Measurements from ENCODE around the gene SLC26A8.

The SLC26A8 gene, protein sequence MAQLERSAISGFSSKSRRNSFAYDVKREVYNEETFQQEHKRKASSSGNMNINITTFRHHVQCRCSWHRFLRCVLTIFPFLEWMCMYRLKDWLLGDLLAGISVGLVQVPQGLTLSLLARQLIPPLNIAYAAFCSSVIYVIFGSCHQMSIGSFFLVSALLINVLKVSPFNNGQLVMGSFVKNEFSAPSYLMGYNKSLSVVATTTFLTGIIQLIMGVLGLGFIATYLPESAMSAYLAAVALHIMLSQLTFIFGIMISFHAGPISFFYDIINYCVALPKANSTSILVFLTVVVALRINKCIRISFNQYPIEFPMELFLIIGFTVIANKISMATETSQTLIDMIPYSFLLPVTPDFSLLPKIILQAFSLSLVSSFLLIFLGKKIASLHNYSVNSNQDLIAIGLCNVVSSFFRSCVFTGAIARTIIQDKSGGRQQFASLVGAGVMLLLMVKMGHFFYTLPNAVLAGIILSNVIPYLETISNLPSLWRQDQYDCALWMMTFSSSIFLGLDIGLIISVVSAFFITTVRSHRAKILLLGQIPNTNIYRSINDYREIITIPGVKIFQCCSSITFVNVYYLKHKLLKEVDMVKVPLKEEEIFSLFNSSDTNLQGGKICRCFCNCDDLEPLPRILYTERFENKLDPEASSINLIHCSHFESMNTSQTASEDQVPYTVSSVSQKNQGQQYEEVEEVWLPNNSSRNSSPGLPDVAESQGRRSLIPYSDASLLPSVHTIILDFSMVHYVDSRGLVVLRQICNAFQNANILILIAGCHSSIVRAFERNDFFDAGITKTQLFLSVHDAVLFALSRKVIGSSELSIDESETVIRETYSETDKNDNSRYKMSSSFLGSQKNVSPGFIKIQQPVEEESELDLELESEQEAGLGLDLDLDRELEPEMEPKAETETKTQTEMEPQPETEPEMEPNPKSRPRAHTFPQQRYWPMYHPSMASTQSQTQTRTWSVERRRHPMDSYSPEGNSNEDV

GRCh38 chr6:36023996-36024795 is at the start of gene SLC26A8:
Gene SLC26A8 (minus strand): TSS chr6:36024641. CDS start chr6:36019707, 4,934 bp downstream.
- DNase-seq: no peak

DNA sequence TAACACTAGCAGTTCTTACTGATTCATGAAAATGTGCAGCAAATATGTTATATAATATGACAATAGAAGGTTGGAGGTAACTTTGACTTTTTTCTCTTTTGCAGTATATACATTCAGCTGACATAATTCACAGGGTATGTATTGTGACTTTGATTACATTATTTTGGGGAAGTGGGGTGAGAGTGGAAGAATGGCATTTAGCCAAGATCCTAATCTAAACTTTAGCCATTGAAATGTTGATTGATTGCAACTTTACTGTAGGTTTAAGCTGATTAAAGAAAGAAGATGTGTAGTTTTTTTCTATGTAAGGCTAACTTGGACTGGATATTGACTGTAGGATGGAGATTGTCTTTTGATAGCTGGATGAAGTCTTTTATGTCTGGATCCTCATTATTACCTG is 49.1 kb upstream of the SLC26A8 start:
- DNase-seq: no peak

GRCh38 chr6:36072681-36073080 is 48.2 kb upstream of the SLC26A8 start:
- DNase-seq: no peak

GRCh38 chr6:36071714-36072113 is 47.3 kb upstream of the SLC26A8 start:
- DNase-seq: no peak

- DNase-seq: no peak
These were observed 46.8 kb upstream of the SLC26A8 start for GRCh38 chr6:36071281-36071680.

DNA sequence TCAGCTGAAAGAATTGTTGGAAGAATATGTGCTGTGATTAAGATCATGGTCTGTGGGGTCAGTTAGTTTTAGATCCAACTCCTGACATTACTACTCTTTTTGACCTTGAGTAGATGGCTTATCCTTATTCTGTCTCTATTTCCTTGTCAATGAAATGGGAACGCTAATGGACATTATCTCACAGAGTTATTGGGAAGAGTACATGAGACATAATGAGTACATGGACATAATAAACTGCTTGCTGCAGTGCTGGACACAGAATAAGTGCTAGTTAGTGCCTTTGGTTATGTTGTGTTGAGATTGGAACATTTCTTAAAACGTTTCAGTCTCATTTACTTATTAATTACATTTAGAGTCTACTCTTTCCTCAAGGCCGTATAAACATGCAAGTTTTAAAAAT is 45.8 kb upstream of the SLC26A8 start:
- no peak for DNase-seq

DNA sequence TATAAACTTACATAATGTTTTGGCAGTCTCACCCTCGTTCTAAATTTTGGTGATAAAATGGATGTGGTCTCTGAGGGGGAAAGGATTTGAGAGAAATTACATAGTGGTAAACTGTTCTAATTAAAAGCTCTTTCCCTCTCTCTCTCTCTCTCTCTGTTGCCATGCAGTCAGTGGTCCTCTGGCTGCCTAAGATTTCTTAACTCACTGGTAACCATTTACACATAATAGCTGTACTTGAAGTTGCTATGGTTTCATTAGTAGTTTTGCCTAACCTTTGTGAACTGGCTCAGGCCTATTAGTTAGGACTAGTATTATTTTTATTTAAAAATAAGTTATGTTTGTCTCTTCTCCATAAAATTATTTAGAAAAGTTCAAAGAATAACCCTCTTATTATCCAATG is 45.1 kb upstream of the SLC26A8 start:
- peak in 1 of 3 experiments; percentile 66 for DNase-seq

DNA sequence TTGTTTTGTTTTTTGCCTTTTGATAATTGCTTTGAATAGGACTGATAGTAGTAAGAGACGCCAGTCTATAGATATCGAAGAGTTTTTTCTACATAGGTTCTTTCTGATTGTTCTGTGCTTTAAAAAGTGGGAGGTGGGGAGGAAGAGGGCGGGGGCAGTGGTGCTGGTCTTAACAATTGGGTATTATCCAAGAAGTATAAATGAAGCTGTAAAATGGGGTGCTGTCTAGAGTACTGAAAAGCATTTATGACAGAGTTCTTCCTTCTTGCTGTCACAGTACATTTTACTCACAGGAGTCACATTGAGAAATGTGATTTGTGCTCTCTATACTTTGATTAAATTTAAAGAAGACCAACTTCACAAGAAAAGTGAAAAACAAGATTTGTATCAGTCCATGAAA is 44.1 kb upstream of the SLC26A8 start:
- DNase-seq: no peak

- no peak for DNase-seq
These were observed 43.6 kb upstream of the SLC26A8 start for GRCh38 chr6:36068012-36068392.

- no peak for DNase-seq
These were observed 43.1 kb upstream of the SLC26A8 start for GRCh38 chr6:36067374-36068011.

GRCh38 chr6:36066817-36067216 is 42.4 kb upstream of the SLC26A8 start:
- DNase-seq: no peak

DNA sequence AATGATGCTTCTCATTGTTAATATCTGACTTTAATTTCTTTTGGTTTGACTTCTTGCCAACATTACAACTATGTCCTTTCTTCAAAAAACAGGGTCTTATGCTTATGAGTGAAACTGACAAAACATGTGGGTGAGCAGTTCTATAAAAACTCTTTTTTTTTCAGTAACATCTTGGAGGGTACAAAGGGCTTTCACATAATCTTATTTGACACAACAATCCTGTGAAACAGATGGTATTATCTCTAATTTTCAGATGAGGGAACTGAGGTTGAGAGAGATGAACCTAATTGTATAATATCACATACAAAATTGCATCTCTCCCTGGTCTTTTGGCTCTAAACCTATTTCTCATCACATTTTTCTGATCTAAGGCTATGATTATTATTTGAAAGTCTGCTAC is 41.5 kb upstream of the SLC26A8 start:
- no peak for DNase-seq

GRCh38 chr6:36064770-36065396 is 40.4 kb upstream of the SLC26A8 start:
- DNase-seq: no peak

DNA sequence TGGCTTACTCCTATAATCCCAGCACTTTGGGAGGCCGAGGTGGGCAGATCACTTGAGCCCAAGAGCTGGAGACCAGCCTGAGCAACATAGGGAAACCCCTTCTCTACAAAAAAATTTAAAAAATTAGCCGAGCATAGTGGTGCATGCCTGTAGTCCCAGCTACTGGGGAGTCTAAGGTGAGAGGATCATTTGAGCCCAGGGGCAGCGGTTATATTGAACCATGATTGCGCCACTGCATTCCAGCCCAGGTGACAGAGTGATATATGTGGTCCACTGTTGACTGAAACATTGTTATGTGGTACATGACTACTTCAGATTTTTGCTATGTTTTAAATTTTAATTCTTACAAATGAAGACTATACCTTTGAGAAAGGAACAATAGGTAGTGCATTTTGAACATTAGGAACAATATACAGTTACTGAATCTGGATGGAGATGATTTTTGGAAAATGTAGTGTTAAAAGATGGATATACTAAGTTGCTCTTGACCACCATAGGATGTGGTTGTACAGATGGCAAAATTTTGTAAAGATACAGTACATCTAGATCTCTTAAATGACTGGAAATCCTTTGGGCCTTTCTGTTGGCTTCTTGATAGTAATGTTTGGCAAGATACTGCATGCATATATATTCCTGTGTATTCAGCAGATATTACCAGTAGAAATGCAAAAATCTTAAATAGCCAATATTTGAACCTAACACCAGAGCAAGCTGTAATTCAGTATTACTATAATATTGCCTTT is 39.0 kb upstream of the SLC26A8 start:
- no peak for DNase-seq

DNA sequence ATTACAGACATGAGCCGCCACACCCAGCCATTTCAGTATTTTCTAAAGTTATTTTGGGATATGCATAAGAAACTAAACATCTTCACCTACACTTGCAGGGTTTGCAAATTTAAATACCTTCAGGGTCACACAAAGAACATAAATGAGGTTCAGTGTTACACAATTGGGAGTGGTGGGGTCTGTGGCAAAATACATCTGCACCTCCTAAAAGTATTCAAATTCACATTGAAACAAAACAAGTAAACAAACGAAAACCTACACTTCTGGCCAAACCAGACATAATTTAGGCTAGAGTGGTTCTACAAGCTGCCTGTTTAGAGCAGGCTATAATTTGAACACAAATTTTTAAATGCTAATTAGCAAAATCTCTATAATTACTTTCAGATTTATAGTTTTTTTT is 37.8 kb upstream of the SLC26A8 start:
- no peak for DNase-seq

DNA sequence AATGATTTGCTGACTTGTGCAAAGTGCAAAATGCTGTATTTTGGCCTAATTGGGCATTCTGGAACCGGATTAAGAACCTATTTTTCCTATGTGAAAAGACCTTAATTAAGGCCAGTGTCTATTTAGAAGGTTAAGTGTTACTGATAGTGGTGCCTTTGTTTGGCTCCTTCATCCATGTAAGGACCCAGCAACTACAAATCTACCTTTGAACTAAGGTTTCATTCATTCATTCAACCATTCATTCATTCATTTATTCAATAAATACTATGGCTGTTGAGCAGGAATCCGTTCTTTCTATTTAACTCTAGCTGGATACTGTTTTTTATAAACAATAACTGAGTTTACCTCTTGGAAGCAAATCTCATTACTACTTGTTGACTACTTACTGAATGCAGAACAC is 36.8 kb upstream of the SLC26A8 start:
- no peak for DNase-seq

- DNase-seq: no peak
These were observed 31.7 kb upstream of the SLC26A8 start for GRCh38 chr6:36056178-36056577.

DNA sequence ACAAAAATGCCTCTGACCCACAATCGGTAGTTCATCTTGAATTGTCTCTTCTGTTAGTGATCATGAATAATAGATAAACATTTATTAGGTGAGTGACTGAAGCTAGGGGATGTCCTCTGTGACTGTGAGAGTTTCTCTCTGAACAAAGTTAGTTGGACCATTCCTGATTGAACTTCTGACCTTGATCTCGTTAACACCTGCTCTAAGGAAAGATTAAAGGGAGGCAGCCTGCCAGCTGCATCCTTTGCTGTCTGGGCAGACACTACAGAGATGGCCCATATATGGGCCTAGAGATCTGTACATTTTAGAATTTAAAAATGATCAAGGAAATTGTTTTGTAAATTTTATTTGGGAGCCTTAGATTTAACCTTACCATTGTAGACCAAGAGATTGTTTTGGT is 30.5 kb upstream of the SLC26A8 start:
- DNase-seq: peak in 1 of 3 experiments; percentile 12

- DNase-seq: no peak
These were observed 30.0 kb upstream of the SLC26A8 start for GRCh38 chr6:36054415-36054814.

- DNase-seq: no peak
These were observed 29.4 kb upstream of the SLC26A8 start for GRCh38 chr6:36053878-36054277.

DNA sequence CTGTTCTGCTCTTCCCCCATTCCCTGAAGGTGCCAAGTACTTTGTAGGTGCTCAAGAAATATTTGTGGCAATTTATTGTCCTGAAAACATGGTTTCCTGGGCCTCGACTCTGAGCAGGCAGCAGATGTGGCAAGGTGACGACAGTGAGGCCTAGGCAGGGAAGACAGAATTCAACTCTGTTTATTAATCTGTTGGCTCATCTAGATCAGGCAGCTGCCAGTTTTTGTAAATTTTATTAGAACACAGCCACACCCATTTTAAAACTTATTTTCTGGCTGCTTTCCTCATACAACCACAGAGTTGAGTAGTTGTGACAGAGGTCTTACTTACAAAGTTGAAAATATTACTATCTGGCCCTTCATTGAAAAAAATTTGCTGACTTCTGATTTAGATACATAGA is 27.7 kb upstream of the SLC26A8 start:
- no peak for DNase-seq
